ENCODE data around the gene MPPED1. TPM values are rescaled to one million over a fixed set of nuclear protein-coding genes. Genes with fewer than 3 reads are reported as not detected.

The MPPED1 gene
- total and polyA plus RNA-seq, 2 donors (not counting 1 experiment from before 2014, with no cell fraction given) = 0.13 TPM; not detected in 1

DNA sequence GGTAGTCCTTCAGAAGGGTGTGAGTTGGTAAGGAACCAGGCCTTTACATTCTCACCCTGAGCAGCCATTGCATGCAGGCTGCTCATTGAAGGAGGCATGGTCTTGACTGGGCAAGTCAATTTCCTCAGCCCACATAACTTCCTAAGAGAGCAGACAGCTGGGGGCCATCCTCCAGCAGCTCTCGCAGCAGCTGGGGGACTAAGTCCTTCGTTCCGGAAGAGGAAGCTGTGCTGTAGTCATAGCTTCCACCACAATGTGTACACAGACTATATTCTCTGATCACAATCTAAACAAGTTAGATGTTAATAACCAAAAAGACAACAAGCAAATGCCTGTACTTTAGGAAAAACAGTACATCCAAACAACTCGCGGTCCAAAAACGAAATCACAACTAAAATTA, 30.1 kb upstream of the MPPED1 start:
- Mint-ChIP-seq H3K27me3 (peaks cover 36% of the 10 kb centered on the region), H3K9me3 (ENCODE audit: insufficient read depth) (no peaks in the 10 kb centered on the region), H3K4me3 (no peak overlapping the region), H3K4me1 (peaks cover 3% of the 10 kb centered on the region), H3K27ac (no peak overlapping the region)
- no peak overlapping the region for H3K9ac ChIP-seq (ENCODE audit: low read length)
- intact Hi-C loops (cut with micrococcal nuclease) = no loop called here
- H2AFZ ChIP-seq (ENCODE audit: insufficient read depth, low read depth, low read length, poor library complexity, severe bottlenecking) = no peak overlapping the region
- ChIA-PET CTCF (interaction anchor here (1.3 kb wide), 1 partner anchor 13 kb away, joined by 5 read pairs; no protein-coding TSS in a partner anchor), POLR2A (no interaction called here)
- ATAC-seq (ENCODE audit: low read depth) = no peak
- no peaks in the 10 kb centered on the region for H3K79me2 ChIP-seq (ENCODE audit: control insufficient read depth, insufficient read depth, low read length)
- peaks cover 0 to 23% (median 2%) of the 10 kb centered on the region in 4 experiments for H3K27me3 ChIP-seq (replicated peaks in 1 of 4; ENCODE audit: control extremely low read depth in 1 of 4, control insufficient read depth in 3 of 4, insufficient read depth in 4 of 4, low read length in 3 of 4)
- 0% methylated on average over 1 of the region's 6 CpGs for WGBS (ENCODE audit: insufficient coverage)
- no peak overlapping the region for H3K4me2 ChIP-seq (replicated peaks; ENCODE audit: low read depth, low read length, poor library complexity, severe bottlenecking)
- H3K4me1 ChIP-seq (ENCODE audit: control insufficient read depth in 2 of 2, insufficient read depth in 2 of 2, low read length in 2 of 2) = peaks cover 2 to 3% of the 10 kb centered on the region in 2 donors
- H3K27ac ChIP-seq (ENCODE audit: low read length in 2 of 2) = no peak overlapping the region
- no peaks in the 10 kb centered on the region for H3K36me3 ChIP-seq (replicated peaks in 1 of 2; ENCODE audit: control extremely low read depth in 1 of 2, control insufficient read depth in 1 of 2, extremely low read depth in 1 of 2, insufficient read depth in 2 of 2, low read length in 1 of 2)
- TF ChIP-seq EZH2 (IDR thresholded peaks at IDR 0.05; ENCODE audit: borderline replicate concordance, insufficient read depth, low read depth, low read length, poor library complexity, severe bottlenecking) = no peak
- TF ChIP-seq, protein P1, sequence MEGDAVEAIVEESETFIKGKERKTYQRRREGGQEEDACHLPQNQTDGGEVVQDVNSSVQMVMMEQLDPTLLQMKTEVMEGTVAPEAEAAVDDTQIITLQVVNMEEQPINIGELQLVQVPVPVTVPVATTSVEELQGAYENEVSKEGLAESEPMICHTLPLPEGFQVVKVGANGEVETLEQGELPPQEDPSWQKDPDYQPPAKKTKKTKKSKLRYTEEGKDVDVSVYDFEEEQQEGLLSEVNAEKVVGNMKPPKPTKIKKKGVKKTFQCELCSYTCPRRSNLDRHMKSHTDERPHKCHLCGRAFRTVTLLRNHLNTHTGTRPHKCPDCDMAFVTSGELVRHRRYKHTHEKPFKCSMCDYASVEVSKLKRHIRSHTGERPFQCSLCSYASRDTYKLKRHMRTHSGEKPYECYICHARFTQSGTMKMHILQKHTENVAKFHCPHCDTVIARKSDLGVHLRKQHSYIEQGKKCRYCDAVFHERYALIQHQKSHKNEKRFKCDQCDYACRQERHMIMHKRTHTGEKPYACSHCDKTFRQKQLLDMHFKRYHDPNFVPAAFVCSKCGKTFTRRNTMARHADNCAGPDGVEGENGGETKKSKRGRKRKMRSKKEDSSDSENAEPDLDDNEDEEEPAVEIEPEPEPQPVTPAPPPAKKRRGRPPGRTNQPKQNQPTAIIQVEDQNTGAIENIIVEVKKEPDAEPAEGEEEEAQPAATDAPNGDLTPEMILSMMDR (IDR thresholded peaks at IDR 0.05) = no peak
- no peaks in the 10 kb centered on the region for H3K9me3 ChIP-seq (ENCODE audit: control extremely low read depth in 1 of 3, control insufficient read depth in 2 of 3, insufficient read depth in 1 of 3, low read length in 2 of 3)
- no peaks in the 10 kb centered on the region for H4K20me1 ChIP-seq (ENCODE audit: control insufficient read depth, insufficient read depth, low read length, poor library complexity, severe bottlenecking)
- no peak for DNase-seq
- H3K4me3 ChIP-seq (ENCODE audit: control extremely low read depth in 1 of 5, extremely low read depth in 1 of 5, insufficient read depth in 1 of 5, low read depth in 2 of 5, low read length in 4 of 5) = no peak overlapping the region

DNA sequence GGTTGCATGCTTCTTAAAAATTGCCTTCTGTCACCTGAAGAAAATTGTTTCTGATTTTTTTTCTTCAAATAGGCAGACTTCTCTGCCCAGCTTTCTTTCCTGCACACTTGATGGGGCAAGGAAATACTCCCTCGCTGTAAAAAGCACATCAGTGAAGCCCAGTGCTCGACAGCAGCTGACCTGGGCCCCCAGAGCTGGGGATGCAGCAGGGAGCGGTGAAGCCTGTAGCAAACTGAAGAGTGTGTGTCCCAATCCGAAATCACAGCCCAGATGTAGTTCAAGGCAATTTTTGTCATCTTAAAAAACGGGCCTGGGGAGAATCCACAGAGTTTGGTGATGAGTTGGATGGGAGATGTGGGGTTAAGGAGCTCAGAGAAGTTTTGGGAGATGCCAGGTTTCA, 27.0 kb upstream of the MPPED1 start:
- Histone ChIP-seq H3K4me2 (replicated peaks; ENCODE audit: low read depth, low read length, poor library complexity, severe bottlenecking) (no peak overlapping the region), H3K79me2 (ENCODE audit: control insufficient read depth, insufficient read depth, low read length) (no peaks in the 10 kb centered on the region), H3K36me3 (replicated peaks in 1 of 2; ENCODE audit: control extremely low read depth in 1 of 2, control insufficient read depth in 1 of 2, extremely low read depth in 1 of 2, insufficient read depth in 2 of 2, low read length in 1 of 2) (no peaks in the 10 kb centered on the region), H3K4me1 (ENCODE audit: control insufficient read depth in 2 of 2, insufficient read depth in 2 of 2, low read length in 2 of 2) (peaks cover 2 to 3% of the 10 kb centered on the region in 2 donors), H3K27ac (ENCODE audit: low read length in 2 of 2) (no peak overlapping the region), H2AFZ (ENCODE audit: insufficient read depth, low read depth, low read length, poor library complexity, severe bottlenecking) (no peak overlapping the region), H4K20me1 (ENCODE audit: control insufficient read depth, insufficient read depth, low read length, poor library complexity, severe bottlenecking) (no peaks in the 10 kb centered on the region), H3K9me3 (ENCODE audit: control extremely low read depth in 1 of 3, control insufficient read depth in 2 of 3, insufficient read depth in 1 of 3, low read length in 2 of 3) (no peaks in the 10 kb centered on the region), H3K9ac (ENCODE audit: low read length) (no peak overlapping the region), H3K4me3 (ENCODE audit: control extremely low read depth in 1 of 5, extremely low read depth in 1 of 5, insufficient read depth in 1 of 5, low read depth in 2 of 5, low read length in 4 of 5) (no peak overlapping the region), H3K27me3 (replicated peaks in 1 of 4; ENCODE audit: control extremely low read depth in 1 of 4, control insufficient read depth in 3 of 4, insufficient read depth in 4 of 4, low read length in 3 of 4) (peaks cover 0 to 25% (median 6%) of the 10 kb centered on the region in 4 experiments)
- ChIA-PET POLR2A (no interaction called here), CTCF (interaction anchor here (0.6 to 2.3 kb wide), 3 partner anchors 153 to 1239 kb away, joined by 3 to 11 read pairs (median 3); no protein-coding TSS in a partner anchor)
- Mint-ChIP-seq H3K4me1 (peaks cover 3% of the 10 kb centered on the region), H3K4me3 (no peak overlapping the region), H3K27ac (no peak overlapping the region), H3K27me3 (peaks cover 27% of the 10 kb centered on the region), H3K9me3 (ENCODE audit: insufficient read depth) (no peaks in the 10 kb centered on the region)
- 72% methylated on average over 5 of the region's 5 CpGs for WGBS (ENCODE audit: insufficient coverage)
- intact Hi-C loops (cut with micrococcal nuclease) = no loop called here
- no peak for TF ChIP-seq EZH2 (IDR thresholded peaks at IDR 0.05; ENCODE audit: borderline replicate concordance, insufficient read depth, low read depth, low read length, poor library complexity, severe bottlenecking)
- TF ChIP-seq, protein P1 (IDR thresholded peaks at IDR 0.05) = no peak
- DNase-seq (no peak), ATAC-seq (ENCODE audit: low read depth) (no peak)

All from B cell (primary cell).